RWPE2 (cell line): Measurements from ENCODE around the gene TULP4.

Experiments used
- ATAC-seq: fragments of 200-7000 bp; cut with Tn5 transposase; 3 replicates; pipeline ENCODE4 v1.9.1; 2021; ENCODE audit warnings: low read depth
- DNase-seq: peaks from one replicate; pipeline ENCODE4 v3.0.0-alpha.2; 2020; ENCODE audit warnings: low spot score
- H3K27ac ChIP-seq: fragments of 450-650 bp; 2 replicates; pipeline ENCODE4 v1.5.1; 2017; ENCODE audit warnings: mild to moderate bottlenecking; ENCODE audit not compliant: poor library complexity, severe bottlenecking
- H3K27me3 ChIP-seq: fragments of 250-450 bp; sonication (Bioruptor Pico); 2 replicates; pipeline ENCODE4 v1.5.1; 2021; ENCODE audit warnings: mild to moderate bottlenecking, moderate library complexity; ENCODE audit not compliant: insufficient read depth, poor library complexity, severe bottlenecking
- H3K36me3 ChIP-seq: fragments of 250-450 bp; sonication (Bioruptor Pico); 2 replicates; pipeline ENCODE4 v1.5.1; 2020; ENCODE audit warnings: low read depth, mild to moderate bottlenecking, moderate library complexity
- H3K4me1 ChIP-seq: fragments of 250-450 bp; sonication (Bioruptor Pico); 2 replicates; pipeline ENCODE4 v1.5.1; 2021; ENCODE audit warnings: mild to moderate bottlenecking, moderate library complexity; ENCODE audit not compliant: insufficient read depth, poor library complexity, severe bottlenecking
- H3K4me3 ChIP-seq: fragments of 250-450 bp; sonication (Bioruptor Pico); 2 replicates; pipeline ENCODE4 v1.5.1; 2021; ENCODE audit warnings: mild to moderate bottlenecking, moderate library complexity; ENCODE audit not compliant: severe bottlenecking
- H3K9me3 ChIP-seq: fragments of 250-450 bp; sonication (Bioruptor Pico); 2 replicates; pipeline ENCODE4 v1.5.1; 2021; ENCODE audit warnings: mild to moderate bottlenecking, moderate library complexity; ENCODE audit not compliant: severe bottlenecking
- CTCF ChIP-seq: fragments of 450-650 bp; IDR thresholded peaks from one replicate; pipeline ENCODE4 v1.5.1; 2017; ENCODE audit warnings: mild to moderate bottlenecking, moderate library complexity; ENCODE audit not compliant: poor library complexity, severe bottlenecking

The TULP4 gene

GRCh38 chr6:158370805-158371204, 58.5 kb downstream of the TULP4 start:
- no peak for TF ChIP-seq CTCF
- Histone ChIP-seq H3K36me3 (no peaks in the 10 kb centered on the region), H3K27me3 (no peaks in the 10 kb centered on the region), H3K4me1 (peaks cover 11% of the 10 kb centered on the region), H3K27ac (no peak overlapping the region), H3K9me3 (no peaks in the 10 kb centered on the region), H3K4me3 (no peak overlapping the region)
- DNase-seq (no peak), ATAC-seq (no peak)

- H3K4me1 ChIP-seq = peaks cover 13% of the 10 kb centered on the region
- no peaks in the 10 kb centered on the region for H3K27me3 ChIP-seq
- no peak overlapping the region for H3K4me3 ChIP-seq
- no peak overlapping the region for H3K27ac ChIP-seq
- no peak for ATAC-seq
- no peak for TF ChIP-seq CTCF
- no peaks in the 10 kb centered on the region for H3K9me3 ChIP-seq
- H3K36me3 ChIP-seq = no peaks in the 10 kb centered on the region
- no peak for DNase-seq
Measured at GRCh38 chr6:158371261-158371660, 59.0 kb downstream of the TULP4 start.

- no peak overlapping the region for H3K4me3 ChIP-seq
- no peak for TF ChIP-seq CTCF
- H3K36me3 ChIP-seq = no peaks in the 10 kb centered on the region
- peaks cover 26% of the 10 kb centered on the region for H3K4me1 ChIP-seq
- no peaks in the 10 kb centered on the region for H3K9me3 ChIP-seq
- H3K27me3 ChIP-seq = no peaks in the 10 kb centered on the region
- no peak overlapping the region for H3K27ac ChIP-seq
- DNase-seq (no peak), ATAC-seq (no peak)
Measured at GRCh38 chr6:158372574-158372973, 60.3 kb downstream of the TULP4 start.

GRCh38 chr6:158373214-158373613, 60.9 kb downstream of the TULP4 start:
- H3K4me3 ChIP-seq = no peak overlapping the region
- no peaks in the 10 kb centered on the region for H3K36me3 ChIP-seq
- no peak for TF ChIP-seq CTCF
- no peak for DNase-seq
- no peak for ATAC-seq
- H3K27me3 ChIP-seq = no peaks in the 10 kb centered on the region
- no peak overlapping the region for H3K27ac ChIP-seq
- H3K9me3 ChIP-seq = no peaks in the 10 kb centered on the region
- H3K4me1 ChIP-seq = peaks cover 32% of the 10 kb centered on the region

- DNase-seq (no peak), ATAC-seq (no peak)
- TF ChIP-seq CTCF = no peak
- Histone ChIP-seq H3K4me3 (no peak overlapping the region), H3K27me3 (no peaks in the 10 kb centered on the region), H3K27ac (no peak overlapping the region), H3K9me3 (no peaks in the 10 kb centered on the region), H3K36me3 (no peaks in the 10 kb centered on the region), H3K4me1 (peaks cover 40% of the 10 kb centered on the region)
Measured at GRCh38 chr6:158374020-158374419, 61.8 kb downstream of the TULP4 start.
